OCI-LY7 (cell line): ENCODE data around the gene SUMO4.

Experiments
- EZH2phosphoT487 ChIP-seq: fragments of 200-600 bp; sonication (generic); IDR thresholded peaks from 2 replicates; pipeline ENCODE4 v1.6.1; 2018; ENCODE audit warnings: low read depth, borderline replicate concordance, mild to moderate bottlenecking, mixed run types, antibody characterized with exemption, low read length, moderate library complexity, mixed read lengths
- TF ChIP-seq, protein P1 (sequence below): fragments of 200-600 bp; sonication (generic); conservative IDR thresholded peaks from 2 replicates; pipeline ENCODE4 v1.5.1; 2014; ENCODE audit warnings: mild to moderate bottlenecking, antibody characterized with exemption, low read length, moderate library complexity, mixed read lengths

DNA sequence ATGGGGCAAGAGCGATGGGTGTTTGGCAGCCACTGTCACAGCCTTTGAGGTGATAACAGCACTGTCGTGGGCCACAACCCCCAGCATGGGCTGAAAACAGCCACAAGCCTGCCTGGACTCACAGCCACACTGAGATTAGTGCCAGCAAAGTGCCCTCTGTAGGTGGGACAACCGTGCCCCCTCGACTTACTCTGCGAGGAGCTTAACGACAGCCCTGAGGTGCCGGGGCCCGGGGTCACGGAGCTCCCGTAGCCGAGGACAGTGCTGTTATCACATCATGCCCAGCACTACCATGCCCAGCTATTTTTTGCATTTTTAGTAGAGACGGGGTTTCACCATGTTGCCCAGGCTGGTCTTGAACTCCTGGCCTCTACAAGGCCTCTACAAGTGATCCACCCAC, 36.6 kb downstream of the SUMO4 start:
- TF ChIP-seq, protein P1, sequence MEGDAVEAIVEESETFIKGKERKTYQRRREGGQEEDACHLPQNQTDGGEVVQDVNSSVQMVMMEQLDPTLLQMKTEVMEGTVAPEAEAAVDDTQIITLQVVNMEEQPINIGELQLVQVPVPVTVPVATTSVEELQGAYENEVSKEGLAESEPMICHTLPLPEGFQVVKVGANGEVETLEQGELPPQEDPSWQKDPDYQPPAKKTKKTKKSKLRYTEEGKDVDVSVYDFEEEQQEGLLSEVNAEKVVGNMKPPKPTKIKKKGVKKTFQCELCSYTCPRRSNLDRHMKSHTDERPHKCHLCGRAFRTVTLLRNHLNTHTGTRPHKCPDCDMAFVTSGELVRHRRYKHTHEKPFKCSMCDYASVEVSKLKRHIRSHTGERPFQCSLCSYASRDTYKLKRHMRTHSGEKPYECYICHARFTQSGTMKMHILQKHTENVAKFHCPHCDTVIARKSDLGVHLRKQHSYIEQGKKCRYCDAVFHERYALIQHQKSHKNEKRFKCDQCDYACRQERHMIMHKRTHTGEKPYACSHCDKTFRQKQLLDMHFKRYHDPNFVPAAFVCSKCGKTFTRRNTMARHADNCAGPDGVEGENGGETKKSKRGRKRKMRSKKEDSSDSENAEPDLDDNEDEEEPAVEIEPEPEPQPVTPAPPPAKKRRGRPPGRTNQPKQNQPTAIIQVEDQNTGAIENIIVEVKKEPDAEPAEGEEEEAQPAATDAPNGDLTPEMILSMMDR = no peak
- no peak for TF ChIP-seq EZH2phosphoT487
